WTC11 (cell line): ENCODE measurements around the gene CEP63. TPM values are rescaled to one million over a fixed set of nuclear protein-coding genes. Genes with fewer than 3 reads are reported as not detected.

ENCODE experiments used
- ATAC-seq: fragments of 200-7000 bp; cut with Tn5 transposase; 2 replicates; pipeline ENCODE4 v1.10.0; 2021; ENCODE audit warnings: mild to moderate bottlenecking, moderate library complexity
- CTCF ChIA-PET: fragments of 300-600 bp; sonication (Branson Sonifier 250); formaldehyde crosslinking; loops from one replicate; lab custom pipeline; 2021; ENCODE audit warnings: antibody characterized with exemption; lab: Charles Lee
- POLR2A ChIA-PET: fragments of 350-600 bp; sonication (Branson Sonifier 250); formaldehyde crosslinking; loops from one replicate; lab custom pipeline; 2021; ENCODE audit warnings: antibody characterized with exemption; lab: Charles Lee
- DNase-seq: peaks from one replicate; pipeline ENCODE4 v3.0.0; 2021; ENCODE audit warnings: low spot score
- H3K27ac Mint-ChIP-seq: 2 replicates; pipeline ENCODE4 v1.8.0; 2021; ENCODE audit warnings: mixed read lengths
- H3K27me3 Mint-ChIP-seq: 2 replicates; pipeline ENCODE4 v1.8.0; 2021; ENCODE audit warnings: low read depth, mild to moderate bottlenecking, moderate library complexity, mixed read lengths
- H3K36me3 Mint-ChIP-seq: 2 replicates; pipeline ENCODE4 v1.8.0; 2021; ENCODE audit warnings: mixed read lengths
- H3K4me1 Mint-ChIP-seq: 2 replicates; pipeline ENCODE4 v1.8.0; 2022; ENCODE audit warnings: mixed read lengths
- H3K4me3 Mint-ChIP-seq: 2 replicates; pipeline ENCODE4 v1.8.0; 2021; ENCODE audit warnings: mild to moderate bottlenecking, moderate library complexity, mixed read lengths
- H3K9me3 Mint-ChIP-seq: 2 replicates; pipeline ENCODE4 v1.8.0; 2021; ENCODE audit warnings: mixed read lengths
- CDX4 ChIP-seq: fragments of 250-450 bp; sonication (Bioruptor Pico); IDR thresholded peaks from 2 replicates; pipeline ENCODE4 v1.9.0; 2021; ENCODE audit warnings: moderate library complexity, mild to moderate bottlenecking, inconsistent platforms, borderline replicate concordance
- E2F1 ChIP-seq: sonication (generic); formaldehyde crosslinking; IDR thresholded peaks from 2 replicates; pipeline ENCODE4 v1.8.0; 2022; ENCODE audit warnings: mild to moderate bottlenecking, missing genetic modification reagents
- GABPB1 ChIP-seq: sonication (generic); formaldehyde crosslinking; IDR thresholded peaks from 2 replicates; pipeline ENCODE4 v1.8.1; 2023; ENCODE audit warnings: mild to moderate bottlenecking, missing genetic modification reagents
- MXD4 ChIP-seq: fragments of 250-450 bp; sonication (Bioruptor Pico); IDR thresholded peaks from 2 replicates; pipeline ENCODE4 v1.8.0; 2021; ENCODE audit warnings: mild to moderate bottlenecking, moderate library complexity, borderline replicate concordance
- MYBL2 ChIP-seq: sonication (generic); formaldehyde crosslinking; IDR thresholded peaks from 2 replicates; pipeline ENCODE4 v1.8.1; 2023; ENCODE audit warnings: mild to moderate bottlenecking, moderate library complexity, missing genetic modification reagents
- NFYB ChIP-seq: sonication (generic); formaldehyde crosslinking; conservative IDR thresholded peaks from 2 replicates; pipeline ENCODE4 v1.8.0; 2022; ENCODE audit warnings: low read depth, missing genetic modification reagents
- RELA ChIP-seq: sonication (generic); formaldehyde crosslinking; IDR thresholded peaks from 2 replicates; pipeline ENCODE4 v1.8.1; 2022; ENCODE audit warnings: missing genetic modification reagents, mild to moderate bottlenecking, borderline replicate concordance
- RORB ChIP-seq: fragments of 250-450 bp; sonication (Bioruptor Pico); IDR thresholded peaks from 2 replicates; pipeline ENCODE4 v1.9.0; 2021; ENCODE audit warnings: mild to moderate bottlenecking
- SMAD4 ChIP-seq: sonication (generic); formaldehyde crosslinking; IDR thresholded peaks from 2 replicates; pipeline ENCODE4 v1.8.0; 2022; ENCODE audit warnings: mild to moderate bottlenecking, missing genetic modification reagents
- SOX15 ChIP-seq: fragments of 250-450 bp; sonication (Bioruptor Pico); IDR thresholded peaks from 2 replicates; pipeline ENCODE4 v1.9.0; 2021; ENCODE audit warnings: mild to moderate bottlenecking
- TCF7 ChIP-seq: sonication (generic); formaldehyde crosslinking; IDR thresholded peaks from 2 replicates; pipeline ENCODE4 v1.8.0; 2022; ENCODE audit warnings: mild to moderate bottlenecking, low read depth, missing genetic modification reagents, moderate library complexity
- ZBTB43 ChIP-seq: sonication (generic); formaldehyde crosslinking; IDR thresholded peaks from 2 replicates; pipeline ENCODE4 v1.8.1; 2023; ENCODE audit warnings: mild to moderate bottlenecking, missing genetic modification reagents
- ZNF396 ChIP-seq: fragments of 250-450 bp; sonication (Bioruptor Pico); IDR thresholded peaks from 2 replicates; pipeline ENCODE4 v1.8.0; 2021; ENCODE audit warnings: mild to moderate bottlenecking, moderate library complexity, borderline replicate concordance
- ZNF416 ChIP-seq: fragments of 250-450 bp; sonication (Bioruptor Pico); IDR thresholded peaks from 2 replicates; pipeline ENCODE4 v1.9.0; 2021; ENCODE audit warnings: mild to moderate bottlenecking, inconsistent platforms
- ZSCAN18 ChIP-seq: fragments of 250-450 bp; sonication (Bioruptor Pico); IDR thresholded peaks from 2 replicates; pipeline ENCODE4 v2.1.2; 2022; ENCODE audit warnings: mild to moderate bottlenecking, moderate library complexity
- total RNA-seq: library from RNA; stranded (reverse); gene quantifications from 3 replicates; pipeline ENCODE4 v1.2.3, GENCODE V29; 2021
- TF ChIP-seq, protein P1 (sequence below): sonication (generic); formaldehyde crosslinking; IDR thresholded peaks from 2 replicates; pipeline ENCODE4 v1.8.1; 2022; ENCODE audit warnings: low read depth, mild to moderate bottlenecking, moderate library complexity, missing genetic modification reagents, borderline replicate concordance
- TF ChIP-seq, protein P2 (sequence below): sonication (generic); formaldehyde crosslinking; IDR thresholded peaks from 2 replicates; pipeline ENCODE4 v1.8.1; 2023; ENCODE audit warnings: mild to moderate bottlenecking, missing genetic modification reagents, moderate library complexity
- TF ChIP-seq, protein P3 (sequence below): sonication (generic); formaldehyde crosslinking; conservative IDR thresholded peaks from 2 replicates; pipeline ENCODE4 v1.8.1; 2022; ENCODE audit warnings: mild to moderate bottlenecking, missing genetic modification reagents
- TF ChIP-seq, protein P4 (sequence below): sonication (generic); formaldehyde crosslinking; IDR thresholded peaks from 2 replicates; pipeline ENCODE4 v1.8.0; 2023; ENCODE audit warnings: missing genetic modification reagents
- TF ChIP-seq, protein P5 (sequence below): sonication (generic); formaldehyde crosslinking; IDR thresholded peaks from 2 replicates; pipeline ENCODE4 v1.8.1; 2022; ENCODE audit warnings: mild to moderate bottlenecking, moderate library complexity, missing genetic modification reagents

CEP63 gene
- total RNA-seq, 1 experiment from 2014 or later, result 28.0 TPM

DNA sequence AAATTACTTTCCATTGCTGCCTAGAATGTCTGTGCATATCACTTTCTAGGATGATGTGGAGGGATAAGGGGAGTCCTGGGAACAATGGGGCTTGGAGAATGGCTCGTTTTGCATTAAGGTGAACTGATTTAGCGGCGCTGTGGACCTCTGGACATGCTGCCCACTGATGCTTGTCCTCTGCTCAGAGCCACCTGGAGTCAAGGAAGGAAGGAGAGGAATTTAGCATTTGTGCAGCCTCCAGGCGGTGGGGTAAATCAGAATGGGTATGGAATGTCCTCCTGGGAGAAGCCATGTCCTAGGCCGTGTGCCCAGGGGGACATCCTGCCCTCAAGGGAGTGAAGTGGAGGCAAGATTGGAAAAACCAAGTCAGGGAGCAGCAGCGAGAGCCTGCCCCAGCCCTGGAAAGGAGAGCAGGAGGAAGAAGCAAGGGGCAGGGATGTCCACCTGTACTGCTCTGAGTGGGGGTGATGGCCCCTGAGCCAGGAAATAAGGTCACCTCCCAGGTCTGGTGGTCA lies 127.2 kb downstream of the CEP63 start:
- ATAC-seq, result no peak
- no peak for TF ChIP-seq NFYB (CRISPR knock-in tag)
- TF ChIP-seq ZNF396 (CRISPR knock-in tag), result no peak
- TF ChIP-seq, protein P1, sequence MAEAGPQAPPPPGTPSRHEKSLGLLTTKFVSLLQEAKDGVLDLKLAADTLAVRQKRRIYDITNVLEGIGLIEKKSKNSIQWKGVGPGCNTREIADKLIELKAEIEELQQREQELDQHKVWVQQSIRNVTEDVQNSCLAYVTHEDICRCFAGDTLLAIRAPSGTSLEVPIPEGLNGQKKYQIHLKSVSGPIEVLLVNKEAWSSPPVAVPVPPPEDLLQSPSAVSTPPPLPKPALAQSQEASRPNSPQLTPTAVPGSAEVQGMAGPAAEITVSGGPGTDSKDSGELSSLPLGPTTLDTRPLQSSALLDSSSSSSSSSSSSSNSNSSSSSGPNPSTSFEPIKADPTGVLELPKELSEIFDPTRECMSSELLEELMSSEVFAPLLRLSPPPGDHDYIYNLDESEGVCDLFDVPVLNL, result no peak
- TF ChIP-seq MYBL2 (CRISPR knock-in tag), result no peak
- TF ChIP-seq MXD4 (CRISPR knock-in tag), result no peak
- TF ChIP-seq SOX15 (CRISPR knock-in tag), result no peak
- TF ChIP-seq SMAD4 (CRISPR knock-in tag), result no peak
- TF ChIP-seq, protein P2, sequence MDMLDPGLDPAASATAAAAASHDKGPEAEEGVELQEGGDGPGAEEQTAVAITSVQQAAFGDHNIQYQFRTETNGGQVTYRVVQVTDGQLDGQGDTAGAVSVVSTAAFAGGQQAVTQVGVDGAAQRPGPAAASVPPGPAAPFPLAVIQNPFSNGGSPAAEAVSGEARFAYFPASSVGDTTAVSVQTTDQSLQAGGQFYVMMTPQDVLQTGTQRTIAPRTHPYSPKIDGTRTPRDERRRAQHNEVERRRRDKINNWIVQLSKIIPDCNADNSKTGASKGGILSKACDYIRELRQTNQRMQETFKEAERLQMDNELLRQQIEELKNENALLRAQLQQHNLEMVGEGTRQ, result no peak
- TF ChIP-seq GABPB1, result no peak
- TF ChIP-seq ZSCAN18 (CRISPR knock-in tag), result no peak
- no peak for TF ChIP-seq ZNF416 (CRISPR knock-in tag)
- TF ChIP-seq, all 79 proteins: peak for 0
- Mint-ChIP-seq H3K27ac (no peak overlapping the region), H3K9me3 (no peaks in the 10 kb centered on the region), H3K27me3 (no peaks in the 10 kb centered on the region), H3K4me1 (no peaks in the 10 kb centered on the region), H3K4me3 (no peak overlapping the region), H3K36me3 (no peaks in the 10 kb centered on the region)
- DNase-seq, result no peak
- CTCF ChIA-PET, result interaction anchor here (1.2 to 6.9 kb wide), 2 partner anchors 12 to 64 kb away, joined by 3 to 40 read pairs; no protein-coding TSS in a partner anchor
- POLR2A ChIA-PET, result no interaction called here

DNA sequence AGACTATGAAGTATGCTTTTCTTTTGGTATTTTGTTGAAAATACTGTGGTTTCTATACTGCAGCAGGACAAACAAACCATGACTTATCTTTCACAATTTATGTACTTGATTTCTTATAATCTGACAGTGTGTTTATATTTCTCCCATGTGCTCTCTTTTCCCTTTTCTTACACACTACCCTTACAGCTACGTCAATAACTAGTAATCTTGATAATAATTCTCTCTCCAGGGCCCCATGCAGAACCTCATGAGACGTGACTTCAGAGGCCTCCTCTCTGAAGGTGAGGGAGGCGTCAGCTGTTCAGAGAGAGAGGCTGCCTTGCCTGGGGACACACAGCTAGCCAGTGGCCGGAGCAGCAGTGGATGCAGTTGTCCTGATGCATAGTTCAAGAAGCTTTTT lies 129.1 kb downstream of the CEP63 start:
- Mint-ChIP-seq H3K4me1 (peaks cover 7% of the 10 kb centered on the region; the same call in 1 of the 2 replicates), H3K4me3 (no peak overlapping the region)
- DNase-seq (no peak), ATAC-seq (no peak)
- no peak for TF ChIP-seq RELA (CRISPR knock-in tag)
- no peak for TF ChIP-seq ZBTB43
- no peak for TF ChIP-seq RORB
- TF ChIP-seq, protein P3, sequence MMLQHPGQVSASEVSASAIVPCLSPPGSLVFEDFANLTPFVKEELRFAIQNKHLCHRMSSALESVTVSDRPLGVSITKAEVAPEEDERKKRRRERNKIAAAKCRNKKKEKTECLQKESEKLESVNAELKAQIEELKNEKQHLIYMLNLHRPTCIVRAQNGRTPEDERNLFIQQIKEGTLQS (CRISPR knock-in tag), result no peak
- no peak for TF ChIP-seq E2F1 (CRISPR knock-in tag)
- TF ChIP-seq, all 79 proteins: peak for 0
- Mint-ChIP-seq H3K36me3 (no peaks in the 10 kb centered on the region), H3K27ac (no peak overlapping the region), H3K27me3 (no peaks in the 10 kb centered on the region), H3K9me3 (no peaks in the 10 kb centered on the region)
- CTCF ChIA-PET, result interaction anchor here (0.6 to 6.9 kb wide), 4 partner anchors 10 to 183 kb away, joined by 3 to 40 read pairs (median 4); no protein-coding TSS in a partner anchor
- POLR2A ChIA-PET, result no interaction called here

DNA sequence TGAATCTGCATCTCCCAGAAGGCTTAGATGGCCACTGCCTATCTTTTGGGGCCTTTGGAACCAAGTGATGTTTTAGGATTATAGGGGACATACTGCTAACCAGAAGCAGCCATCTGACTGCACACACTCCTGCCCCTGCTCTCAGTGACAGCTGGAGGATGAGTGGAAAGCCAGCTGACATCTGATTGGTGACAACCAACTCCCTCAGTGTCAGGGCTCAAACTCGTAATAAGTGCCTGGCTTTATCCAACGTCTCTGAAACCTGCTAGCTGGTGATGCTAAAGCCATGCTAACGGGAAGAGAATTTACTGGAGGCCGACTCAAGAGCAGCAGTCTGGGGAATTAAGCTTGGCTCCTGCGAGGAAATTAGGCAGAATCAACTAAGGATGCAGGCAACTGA lies 129.9 kb downstream of the CEP63 start:
- ChIA-PET CTCF (interaction anchor here (0.6 to 6.9 kb wide), 3 partner anchors 14 to 182 kb away, joined by 3 to 40 read pairs (median 4); no protein-coding TSS in a partner anchor), POLR2A (no interaction called here)
- Mint-ChIP-seq H3K9me3 (no peaks in the 10 kb centered on the region), H3K27ac (no peak overlapping the region), H3K4me1 (peaks cover 7% of the 10 kb centered on the region; the same call in 1 of the 2 replicates), H3K36me3 (no peaks in the 10 kb centered on the region), H3K4me3 (no peak overlapping the region), H3K27me3 (no peaks in the 10 kb centered on the region)
- TF ChIP-seq, protein P4, sequence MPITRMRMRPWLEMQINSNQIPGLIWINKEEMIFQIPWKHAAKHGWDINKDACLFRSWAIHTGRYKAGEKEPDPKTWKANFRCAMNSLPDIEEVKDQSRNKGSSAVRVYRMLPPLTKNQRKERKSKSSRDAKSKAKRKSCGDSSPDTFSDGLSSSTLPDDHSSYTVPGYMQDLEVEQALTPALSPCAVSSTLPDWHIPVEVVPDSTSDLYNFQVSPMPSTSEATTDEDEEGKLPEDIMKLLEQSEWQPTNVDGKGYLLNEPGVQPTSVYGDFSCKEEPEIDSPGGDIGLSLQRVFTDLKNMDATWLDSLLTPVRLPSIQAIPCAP (CRISPR knock-in tag), result no peak
- TF ChIP-seq ZSCAN18 (CRISPR knock-in tag) (no peak), CDX4 (no peak), TCF7 (CRISPR knock-in tag) (no peak), ZBTB43 (no peak)
- TF ChIP-seq, protein P5, sequence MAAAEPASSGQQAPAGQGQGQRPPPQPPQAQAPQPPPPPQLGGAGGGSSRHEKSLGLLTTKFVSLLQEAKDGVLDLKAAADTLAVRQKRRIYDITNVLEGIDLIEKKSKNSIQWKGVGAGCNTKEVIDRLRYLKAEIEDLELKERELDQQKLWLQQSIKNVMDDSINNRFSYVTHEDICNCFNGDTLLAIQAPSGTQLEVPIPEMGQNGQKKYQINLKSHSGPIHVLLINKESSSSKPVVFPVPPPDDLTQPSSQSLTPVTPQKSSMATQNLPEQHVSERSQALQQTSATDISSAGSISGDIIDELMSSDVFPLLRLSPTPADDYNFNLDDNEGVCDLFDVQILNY (CRISPR knock-in tag), result no peak
- DNase-seq, result no peak
- ATAC-seq, result no peak
